ENCODE data around the gene CXCL12. TPM values are rescaled to one million over a fixed set of nuclear protein-coding genes. Genes with fewer than 3 reads are reported as not detected.

CXCL12 gene
- total RNA-seq, 1 donor from 2014 or later, result 23.7 TPM

- Mint-ChIP-seq H3K27me3 (ENCODE audit: low read depth, unreplicated experiment) (peaks cover 58% of the 10 kb centered on the region), H3K9me3 (ENCODE audit: unreplicated experiment) (no peaks in the 10 kb centered on the region), H3K4me3 (ENCODE audit: unreplicated experiment) (no peak overlapping the region), H3K36me3 (ENCODE audit: low read depth, unreplicated experiment) (no peaks in the 10 kb centered on the region), H3K27ac (ENCODE audit: unreplicated experiment) (no peak overlapping the region), H3K4me1 (ENCODE audit: low read depth, unreplicated experiment) (peaks cover 3% of the 10 kb centered on the region)
- Histone ChIP-seq H3K4me2 (ENCODE audit: low read length) (no peak overlapping the region), H3K27me3 (ENCODE audit: insufficient read depth, low read length) (no peaks in the 10 kb centered on the region), H3K79me2 (ENCODE audit: insufficient read depth, low read length) (no peaks in the 10 kb centered on the region), H3K9ac (ENCODE audit: low read length) (no peak overlapping the region), H3K4me1 (ENCODE audit: insufficient read depth, low read length) (peaks cover 7% of the 10 kb centered on the region), H3K36me3 (ENCODE audit: insufficient read depth, low read length) (no peaks in the 10 kb centered on the region), H3K4me3 (ENCODE audit: insufficient read depth, low read depth, low read length) (no peak overlapping the region), H3K27ac (ENCODE audit: low read depth, low read length) (no peak overlapping the region), H2AFZ (ENCODE audit: low read depth, low read length) (no peak overlapping the region), H3K9me3 (ENCODE audit: insufficient read depth, low read depth, low read length) (no peaks in the 10 kb centered on the region), H4K20me1 (ENCODE audit: insufficient read depth, low read length) (no peaks in the 10 kb centered on the region)
- no peak for DNase-seq (ENCODE audit: low read depth)
- no peak for TF ChIP-seq CTCF (IDR thresholded peaks at IDR 0.05; ENCODE audit: insufficient read depth, low read depth, low read length)
- TF ChIP-seq EZH2 (IDR thresholded peaks at IDR 0.05; ENCODE audit: insufficient read depth, low read length), result no peak
- no peak for FAIRE-seq
Measured at GRCh38 chr10:44353721-44354120, 31.2 kb downstream of the CXCL12 start.

- Histone ChIP-seq H3K4me1 (ENCODE audit: insufficient read depth, low read length) (peaks cover 7% of the 10 kb centered on the region), H3K27me3 (ENCODE audit: insufficient read depth, low read length) (no peaks in the 10 kb centered on the region), H3K9me3 (ENCODE audit: insufficient read depth, low read depth, low read length) (no peaks in the 10 kb centered on the region), H3K27ac (ENCODE audit: low read depth, low read length) (no peak overlapping the region), H3K79me2 (ENCODE audit: insufficient read depth, low read length) (no peaks in the 10 kb centered on the region), H3K4me2 (ENCODE audit: low read length) (no peak overlapping the region), H3K9ac (ENCODE audit: low read length) (no peak overlapping the region), H3K4me3 (ENCODE audit: insufficient read depth, low read depth, low read length) (no peak overlapping the region), H4K20me1 (ENCODE audit: insufficient read depth, low read length) (no peaks in the 10 kb centered on the region), H2AFZ (ENCODE audit: low read depth, low read length) (no peak overlapping the region), H3K36me3 (ENCODE audit: insufficient read depth, low read length) (no peaks in the 10 kb centered on the region)
- Mint-ChIP-seq H3K27ac (ENCODE audit: unreplicated experiment) (no peak overlapping the region), H3K9me3 (ENCODE audit: unreplicated experiment) (no peaks in the 10 kb centered on the region), H3K27me3 (ENCODE audit: low read depth, unreplicated experiment) (peaks cover 54% of the 10 kb centered on the region), H3K36me3 (ENCODE audit: low read depth, unreplicated experiment) (no peaks in the 10 kb centered on the region), H3K4me1 (ENCODE audit: low read depth, unreplicated experiment) (peaks cover 3% of the 10 kb centered on the region), H3K4me3 (ENCODE audit: unreplicated experiment) (no peak overlapping the region)
- FAIRE-seq (no peak), DNase-seq (ENCODE audit: low read depth) (no peak)
- TF ChIP-seq EZH2 (IDR thresholded peaks at IDR 0.05; ENCODE audit: insufficient read depth, low read length), result no peak
- no peak for TF ChIP-seq CTCF (IDR thresholded peaks at IDR 0.05; ENCODE audit: insufficient read depth, low read depth, low read length)
Measured at GRCh38 chr10:44353128-44353390, 31.8 kb downstream of the CXCL12 start.

- no peak overlapping the region for H3K4me3 Mint-ChIP-seq (ENCODE audit: unreplicated experiment)
- Histone ChIP-seq H3K27ac (ENCODE audit: low read depth, low read length) (no peak overlapping the region), H2AFZ (ENCODE audit: low read depth, low read length) (peak overlapping the region; percentile 55), H3K36me3 (ENCODE audit: insufficient read depth, low read length) (no peaks in the 10 kb centered on the region), H3K4me1 (ENCODE audit: insufficient read depth, low read length) (peaks cover 7% of the 10 kb centered on the region), H3K27me3 (ENCODE audit: insufficient read depth, low read length) (no peaks in the 10 kb centered on the region), H3K4me3 (ENCODE audit: insufficient read depth, low read depth, low read length) (no peak overlapping the region), H3K4me2 (ENCODE audit: low read length) (peak overlapping the region; percentile 31), H3K9ac (ENCODE audit: low read length) (no peak overlapping the region), H3K79me2 (ENCODE audit: insufficient read depth, low read length) (no peaks in the 10 kb centered on the region), H4K20me1 (ENCODE audit: insufficient read depth, low read length) (no peaks in the 10 kb centered on the region), H3K9me3 (ENCODE audit: insufficient read depth, low read depth, low read length) (no peaks in the 10 kb centered on the region)
- FAIRE-seq (no peak), DNase-seq (ENCODE audit: low read depth) (peak; percentile 51)
- no peaks in the 10 kb centered on the region for H3K9me3 Mint-ChIP-seq (ENCODE audit: unreplicated experiment)
- peaks cover 58% of the 10 kb centered on the region for H3K27me3 Mint-ChIP-seq (ENCODE audit: low read depth, unreplicated experiment)
- H3K27ac Mint-ChIP-seq (ENCODE audit: unreplicated experiment), result no peak overlapping the region
- H3K4me1 Mint-ChIP-seq (ENCODE audit: low read depth, unreplicated experiment), result peaks cover 3% of the 10 kb centered on the region
- no peaks in the 10 kb centered on the region for H3K36me3 Mint-ChIP-seq (ENCODE audit: low read depth, unreplicated experiment)
- TF ChIP-seq CTCF (IDR thresholded peaks at IDR 0.05; ENCODE audit: insufficient read depth, low read depth, low read length), result no peak
- TF ChIP-seq EZH2 (IDR thresholded peaks at IDR 0.05; ENCODE audit: insufficient read depth, low read length), result no peak
Measured at GRCh38 chr10:44352316-44353127, 32.4 kb downstream of the CXCL12 start.
